ENCODE results near the gene C2orf92. TPM values are rescaled to one million over a fixed set of nuclear protein-coding genes. Genes with fewer than 3 reads are reported as not detected.
"Not testable (repeated sequence)": the region's sequence is repeated elsewhere in the genome, so short reads cannot be mapped to it uniquely, and the experiment has no call there.

Gene C2orf92
- 10 to 100 TPM; 11.2 to 49.5 (median 27.9) TPM for total RNA-seq

GRCh38 chr2:97669448-97669847, at the start of gene C2orf92:
TSS of gene C2orf92 (plus strand) at chr2:97669713. CDS start at chr2:97669789, 76 bp downstream.
- H3K4me3 ChIP-seq = no peak within 1 kb of the TSS
- no peaks in the 10 kb centered on the region for H3K4me1 ChIP-seq
- intact Hi-C loops (cut with DNase I; ENCODE audit: low total_unique reads) = no loop called here
- no peaks in the 10 kb centered on the region for H3K9me3 ChIP-seq
- no peak within 1 kb of the TSS for H3K27ac ChIP-seq
- TF ChIP-seq POLR2AphosphoS5 (IDR thresholded peaks at IDR 0.05) (no peak), CTCF (IDR thresholded peaks at IDR 0.05) (no peak), POLR2A (IDR thresholded peaks at IDR 0.05) (no peak)
- no peaks in the 10 kb centered on the region for H3K36me3 ChIP-seq
- H3K27me3 ChIP-seq = no peaks in the 10 kb centered on the region
- no peak for DNase-seq (ENCODE audit: low spot score in 2 of 2)

- H3K4me1 ChIP-seq; H3K4me3 ChIP-seq; intact Hi-C loops (cut with DNase I; ENCODE audit: low total_unique reads); H3K36me3 ChIP-seq; H3K9me3 ChIP-seq; DNase-seq (ENCODE audit: low spot score in 2 of 2); H3K27ac ChIP-seq; H3K27me3 ChIP-seq: not testable (repeated sequence)
These were observed 49.0 kb upstream of the C2orf92 start for GRCh38 chr2:97620492-97620891.

GRCh38 chr2:97622976-97623375, 46.5 kb upstream of the C2orf92 start:
- not testable (repeated sequence) for DNase-seq (ENCODE audit: low spot score in 2 of 2)

GRCh38 chr2:97625354-97626048, 44.0 kb upstream of the C2orf92 start:
- H3K36me3 ChIP-seq; H3K27me3 ChIP-seq; H3K4me1 ChIP-seq; DNase-seq (ENCODE audit: low spot score in 2 of 2); H3K9me3 ChIP-seq; H3K27ac ChIP-seq; H3K4me3 ChIP-seq; intact Hi-C loops (cut with DNase I; ENCODE audit: low total_unique reads): not testable (repeated sequence)

More at GRCh38 chr2:97622976-97623375, 46.5 kb upstream of the C2orf92 start:
- H3K4me1 ChIP-seq; H3K36me3 ChIP-seq; H3K9me3 ChIP-seq; intact Hi-C loops (cut with DNase I; ENCODE audit: low total_unique reads); H3K27ac ChIP-seq; H3K27me3 ChIP-seq; H3K4me3 ChIP-seq: not testable (repeated sequence)

- H3K9me3 ChIP-seq; intact Hi-C loops (cut with DNase I; ENCODE audit: low total_unique reads); H3K36me3 ChIP-seq; H3K27ac ChIP-seq; DNase-seq (ENCODE audit: low spot score in 2 of 2); H3K4me3 ChIP-seq; H3K27me3 ChIP-seq; H3K4me1 ChIP-seq: not testable (repeated sequence)
These were observed 43.5 kb upstream of the C2orf92 start for GRCh38 chr2:97626049-97626430.

- intact Hi-C loops (cut with DNase I; ENCODE audit: low total_unique reads) = loop anchor here (10.0 kb wide), 1 partner anchor 831 kb away; no protein-coding TSS in a partner anchor
- TF ChIP-seq CTCF (IDR thresholded peaks at IDR 0.05) (no peak), POLR2A (IDR thresholded peaks at IDR 0.05) (no peak)
- no peaks in the 10 kb centered on the region for H3K27me3 ChIP-seq
- peaks cover 0 to 5% of the 10 kb centered on the region in 2 donors for H3K4me1 ChIP-seq
- peak overlapping the region in 1 of 2 donors; percentile 95 for H3K27ac ChIP-seq
- no peak overlapping the region for H3K4me3 ChIP-seq
- H3K36me3 ChIP-seq = no peaks in the 10 kb centered on the region
- DNase-seq (ENCODE audit: low spot score in 2 of 2) = no peak
- H3K9me3 ChIP-seq = no peaks in the 10 kb centered on the region
These were observed 25.3 kb upstream of the C2orf92 start for GRCh38 chr2:97644023-97644717.

GRCh38 chr2:97645112-97645694, 24.3 kb upstream of the C2orf92 start:
- H3K36me3 ChIP-seq = no peaks in the 10 kb centered on the region
- H3K9me3 ChIP-seq = no peaks in the 10 kb centered on the region
- H3K4me3 ChIP-seq = peak overlapping the region; percentile 93 to 99 (median 97)
- no peak for DNase-seq (ENCODE audit: low spot score in 2 of 2)
- TF ChIP-seq POLR2AphosphoS5 (IDR thresholded peaks at IDR 0.05) (no peak), CTCF (IDR thresholded peaks at IDR 0.05) (no peak)
- intact Hi-C loops (cut with DNase I; ENCODE audit: low total_unique reads) = loop anchor here (10.0 kb wide), 1 partner anchor 830 kb away; no protein-coding TSS in a partner anchor
- no peaks in the 10 kb centered on the region for H3K27me3 ChIP-seq
- H3K27ac ChIP-seq = peak overlapping the region; percentile 95 to 99
- H3K4me1 ChIP-seq = peaks cover 0 to 5% of the 10 kb centered on the region in 2 donors

Data from breast epithelium (tissue), 4 donors.